Gastrocnemius medialis (tissue), 4 donors: ENCODE measurements around the gene PGLYRP3.

Experiments
- POLR2A ChIP-seq, 2 donors: fragments of 450-650 bp; IDR thresholded peaks; one replicate each; pipeline ENCODE4 v1.6.1; 2017; ENCODE audit warnings: antibody characterized with exemption in 2 of 2, mild to moderate bottlenecking in 2 of 2, moderate library complexity in 2 of 2
- TF ChIP-seq, protein P1 (sequence below), 5 experiments: fragments of 450-650 bp in 3 of 5; fragments of 200-600 bp in 2 of 5; sonication (generic) in 2 of 5; IDR thresholded peaks in 4 of 5; conservative IDR thresholded peaks in 1 of 5; 1 replicate in 4 of 5; 2 replicates in 1 of 5; pipeline ENCODE4 v1.5.1; 2016 to 2019; ENCODE audit warnings: antibody characterized with exemption in 5 of 5, mild to moderate bottlenecking in 3 of 5, moderate library complexity in 3 of 5

DNA sequence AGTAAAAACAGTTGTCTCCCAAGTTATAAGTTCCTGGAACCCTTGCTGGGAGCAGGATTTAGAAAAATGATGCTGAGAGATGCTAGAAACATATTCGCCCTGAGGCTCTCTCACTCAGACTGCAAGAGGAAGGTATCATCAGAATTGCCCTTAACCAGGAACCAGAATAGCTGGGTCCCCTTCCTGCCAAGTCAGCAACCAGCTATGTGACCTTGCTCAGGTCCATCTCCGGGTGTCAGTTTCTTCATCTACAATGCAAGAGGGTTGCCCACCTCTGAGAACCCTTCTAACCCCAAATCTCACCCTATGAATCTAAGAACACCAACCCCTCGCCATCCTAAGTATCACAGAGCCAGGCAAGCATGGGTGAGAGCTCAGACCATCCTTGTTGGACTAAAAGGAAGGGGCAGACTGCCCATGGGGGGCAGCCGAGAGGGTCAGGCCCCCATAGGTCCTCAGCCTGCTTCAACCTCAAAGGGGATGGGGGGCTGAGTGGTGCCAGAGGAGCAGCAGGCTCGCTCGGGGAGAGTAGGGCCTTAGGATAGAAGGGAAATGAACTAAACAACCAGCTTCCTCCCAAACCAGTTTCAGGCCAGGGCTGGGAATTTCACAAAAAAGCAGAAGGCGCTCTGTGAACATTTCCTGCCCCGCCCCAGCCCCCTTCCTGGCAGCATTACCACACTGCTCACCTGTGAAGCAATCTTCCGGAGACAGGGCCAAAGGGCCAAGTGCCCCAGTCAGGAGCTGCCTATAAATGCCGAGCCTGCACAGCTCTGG, 44.5 kb upstream of the PGLYRP3 start:
- no peak for TF ChIP-seq POLR2A (IDR thresholded peaks at IDR 0.05)
- TF ChIP-seq, protein P1, sequence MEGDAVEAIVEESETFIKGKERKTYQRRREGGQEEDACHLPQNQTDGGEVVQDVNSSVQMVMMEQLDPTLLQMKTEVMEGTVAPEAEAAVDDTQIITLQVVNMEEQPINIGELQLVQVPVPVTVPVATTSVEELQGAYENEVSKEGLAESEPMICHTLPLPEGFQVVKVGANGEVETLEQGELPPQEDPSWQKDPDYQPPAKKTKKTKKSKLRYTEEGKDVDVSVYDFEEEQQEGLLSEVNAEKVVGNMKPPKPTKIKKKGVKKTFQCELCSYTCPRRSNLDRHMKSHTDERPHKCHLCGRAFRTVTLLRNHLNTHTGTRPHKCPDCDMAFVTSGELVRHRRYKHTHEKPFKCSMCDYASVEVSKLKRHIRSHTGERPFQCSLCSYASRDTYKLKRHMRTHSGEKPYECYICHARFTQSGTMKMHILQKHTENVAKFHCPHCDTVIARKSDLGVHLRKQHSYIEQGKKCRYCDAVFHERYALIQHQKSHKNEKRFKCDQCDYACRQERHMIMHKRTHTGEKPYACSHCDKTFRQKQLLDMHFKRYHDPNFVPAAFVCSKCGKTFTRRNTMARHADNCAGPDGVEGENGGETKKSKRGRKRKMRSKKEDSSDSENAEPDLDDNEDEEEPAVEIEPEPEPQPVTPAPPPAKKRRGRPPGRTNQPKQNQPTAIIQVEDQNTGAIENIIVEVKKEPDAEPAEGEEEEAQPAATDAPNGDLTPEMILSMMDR (IDR thresholded peaks at IDR 0.05 in 4 of 5, conservative IDR thresholded peaks at IDR 0.05 in 1 of 5), result no peak
